Middle frontal gyrus (tissue), 1 donor: ENCODE data around the gene TMEM114.
A peak's percentile ranks its signal among the peaks of the same experiment; 100 is the strongest.

Experiments
- DNase-seq: peaks from one replicate; pipeline ENCODE4 v3.0.0-alpha.2; 2015; ENCODE audit warnings: low spot score; ENCODE audit errors: extremely low spot score

Gene TMEM114

DNA sequence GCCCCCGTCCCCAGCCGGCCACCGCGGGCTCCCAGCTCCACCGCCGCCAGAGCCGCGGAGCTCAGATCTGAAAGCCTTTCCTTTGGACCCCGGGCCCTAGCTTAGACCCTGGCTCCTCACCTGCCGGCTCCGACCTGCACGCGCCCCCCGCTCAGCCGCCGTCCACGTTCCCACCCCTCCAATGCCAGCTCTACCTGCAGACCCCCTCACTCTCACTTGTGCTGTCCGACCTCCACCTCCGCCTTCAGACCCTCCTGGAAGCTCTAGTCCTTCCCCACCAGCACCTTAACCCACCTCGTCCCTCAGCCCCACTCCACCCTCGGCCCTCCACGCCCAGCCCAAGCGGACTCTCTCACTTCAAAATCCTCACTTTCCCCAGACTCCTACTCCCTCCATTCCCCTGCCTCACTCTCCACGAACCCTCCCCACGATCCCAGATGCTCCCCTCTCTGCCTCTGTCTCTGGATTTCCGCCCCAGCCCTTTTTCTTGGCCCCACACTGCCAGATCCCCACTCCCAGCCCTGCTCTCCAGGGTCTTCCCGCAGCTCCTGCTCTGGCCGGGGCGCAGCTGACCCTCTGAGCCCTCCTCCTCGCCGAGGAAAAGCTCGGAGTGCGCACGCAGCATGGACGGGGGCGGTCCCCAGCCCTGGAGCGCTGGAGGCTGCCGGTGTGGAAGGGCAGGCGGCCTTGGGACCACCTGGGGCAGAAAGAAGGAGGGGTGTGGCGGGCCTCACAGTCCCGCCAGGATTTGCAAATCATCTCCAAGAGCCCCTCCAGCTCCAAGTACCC is at the start of gene TMEM114:
Gene TMEM114 (minus strand): TSS at position 612 of the 789 bp plus-strand sequence. CDS start 673 bp downstream, outside the sequence.
- DNase-seq, result no peak

DNA sequence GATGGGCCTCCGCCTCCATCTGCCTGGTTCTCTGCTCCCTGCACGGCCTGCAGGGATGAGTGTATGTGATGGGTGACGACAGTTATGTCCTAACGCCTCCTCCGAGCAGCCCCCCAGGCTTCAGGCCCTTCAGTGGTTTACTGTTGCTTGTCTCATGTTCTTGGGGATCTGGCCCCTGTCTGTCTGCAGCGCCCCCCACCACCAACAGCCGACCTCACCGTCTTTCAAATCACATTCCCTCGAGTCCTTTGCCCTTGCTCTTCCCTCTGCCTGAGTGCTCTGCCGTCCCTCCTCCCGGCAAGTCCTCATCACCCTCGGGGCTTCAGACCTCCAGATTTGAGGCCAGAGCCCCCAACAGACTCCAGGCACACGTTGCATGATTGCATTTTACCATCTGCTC is 49.4 kb upstream of the TMEM114 start:
- no peak for DNase-seq

DNA sequence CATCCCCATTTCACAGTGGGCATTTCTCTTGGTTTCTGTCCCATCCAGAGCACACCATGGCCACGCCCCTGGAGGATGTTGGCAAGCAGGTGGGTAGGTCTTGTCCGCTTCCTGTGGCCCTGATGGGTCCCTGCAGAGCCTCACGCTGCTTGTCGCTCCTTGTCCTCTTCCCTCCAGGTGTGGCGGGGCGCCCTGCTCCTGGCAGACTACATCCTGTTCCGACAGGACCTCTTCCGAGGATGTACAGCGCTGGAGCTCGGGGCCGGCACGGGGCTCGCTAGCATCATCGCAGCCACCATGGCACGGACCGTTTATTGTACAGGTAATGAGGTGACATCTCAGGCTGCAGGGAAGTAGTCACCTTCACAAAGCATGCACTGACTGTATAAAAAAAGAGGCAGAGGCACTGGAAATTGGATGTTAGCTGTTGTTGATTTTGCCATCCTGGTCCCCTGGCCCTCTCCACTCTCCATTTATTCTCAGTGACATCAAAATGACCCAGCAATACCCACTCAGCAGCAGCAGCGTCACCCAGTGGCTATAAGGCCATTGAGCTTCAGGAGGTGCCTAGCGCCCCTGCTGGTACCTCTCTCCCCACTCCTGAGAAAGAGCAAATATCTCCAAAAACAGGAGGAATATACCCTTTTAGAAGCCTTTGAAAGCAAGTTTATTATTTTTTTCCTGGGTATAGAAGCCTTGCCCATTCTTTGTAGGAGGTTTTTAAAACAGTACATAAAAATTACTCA is 44.9 kb upstream of the TMEM114 start:
- no peak for DNase-seq

DNA sequence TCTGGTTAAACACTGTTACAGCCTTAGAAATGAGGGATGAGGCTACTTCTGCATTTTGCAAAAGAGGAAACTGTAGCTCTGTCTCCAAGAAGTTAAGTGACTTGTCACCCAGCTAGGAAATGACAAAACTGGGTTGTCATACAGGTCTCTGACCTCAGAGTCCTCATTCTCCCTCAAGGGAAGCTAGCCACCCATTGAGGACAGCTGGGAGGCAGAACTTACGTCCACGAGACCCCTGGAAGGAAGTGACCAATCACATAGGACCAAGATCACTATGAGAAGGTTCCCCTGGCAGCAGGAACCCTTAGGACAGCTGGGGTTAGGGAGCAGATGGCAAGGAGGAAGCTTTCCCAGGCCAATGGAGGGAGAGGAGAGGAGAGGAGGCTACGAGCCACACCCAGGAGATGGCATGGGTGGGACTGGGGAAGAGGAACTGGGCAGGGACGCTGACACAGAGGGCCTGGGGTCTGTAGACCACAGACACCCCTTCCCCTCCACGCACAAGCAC is 42.4 kb upstream of the TMEM114 start:
- no peak for DNase-seq

DNA sequence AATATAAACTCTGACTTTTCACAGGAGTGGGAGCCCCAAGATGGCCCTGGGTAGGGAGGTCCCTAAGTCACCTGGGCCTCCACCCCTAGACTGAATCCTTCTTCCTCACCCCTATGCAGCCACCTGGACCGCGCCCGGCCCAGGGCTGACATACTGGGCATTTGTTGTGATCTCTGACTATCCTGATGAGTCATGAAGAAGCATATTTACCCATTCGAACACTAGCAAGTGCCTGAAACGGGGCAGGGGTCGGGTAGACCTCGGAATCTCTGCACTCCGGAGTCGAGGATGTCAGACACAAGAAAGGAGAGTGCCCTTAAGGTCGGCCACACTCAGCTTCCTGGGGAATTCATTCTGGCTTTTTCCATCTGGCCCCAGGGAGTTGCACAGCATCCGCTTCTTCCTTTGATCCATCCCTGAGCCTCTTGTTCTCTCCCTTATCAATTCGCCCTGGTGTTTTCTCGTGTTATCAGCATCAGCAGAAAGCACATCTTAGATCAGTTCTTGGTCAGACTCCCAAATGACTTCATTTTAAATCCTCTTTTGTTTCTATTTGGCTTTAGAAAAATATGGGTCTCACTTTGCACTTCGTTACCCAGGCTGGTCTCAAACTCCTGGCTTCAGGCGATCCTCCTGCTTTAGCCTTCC is 41.6 kb upstream of the TMEM114 start:
- no peak for DNase-seq

DNA sequence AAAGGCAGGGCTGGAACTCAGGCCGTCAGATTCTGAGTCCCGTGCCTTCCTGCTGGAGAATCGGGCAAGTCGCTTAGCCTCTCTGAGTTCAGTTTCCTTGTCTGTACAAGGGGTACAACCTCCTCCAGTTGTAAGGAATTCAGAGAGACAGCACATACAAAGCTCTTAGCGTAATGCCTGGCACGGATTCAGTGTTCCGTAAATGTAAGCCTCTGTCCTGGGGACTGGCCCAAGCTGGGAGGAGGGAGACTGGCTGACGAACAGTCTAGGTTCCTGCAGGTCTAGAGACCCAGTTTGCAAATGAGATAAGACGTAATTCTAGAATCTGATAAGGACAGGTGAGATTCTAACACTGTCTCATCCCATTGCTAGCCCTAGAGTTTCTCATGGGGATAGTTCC is 41.1 kb upstream of the TMEM114 start:
- DNase-seq, result no peak

DNA sequence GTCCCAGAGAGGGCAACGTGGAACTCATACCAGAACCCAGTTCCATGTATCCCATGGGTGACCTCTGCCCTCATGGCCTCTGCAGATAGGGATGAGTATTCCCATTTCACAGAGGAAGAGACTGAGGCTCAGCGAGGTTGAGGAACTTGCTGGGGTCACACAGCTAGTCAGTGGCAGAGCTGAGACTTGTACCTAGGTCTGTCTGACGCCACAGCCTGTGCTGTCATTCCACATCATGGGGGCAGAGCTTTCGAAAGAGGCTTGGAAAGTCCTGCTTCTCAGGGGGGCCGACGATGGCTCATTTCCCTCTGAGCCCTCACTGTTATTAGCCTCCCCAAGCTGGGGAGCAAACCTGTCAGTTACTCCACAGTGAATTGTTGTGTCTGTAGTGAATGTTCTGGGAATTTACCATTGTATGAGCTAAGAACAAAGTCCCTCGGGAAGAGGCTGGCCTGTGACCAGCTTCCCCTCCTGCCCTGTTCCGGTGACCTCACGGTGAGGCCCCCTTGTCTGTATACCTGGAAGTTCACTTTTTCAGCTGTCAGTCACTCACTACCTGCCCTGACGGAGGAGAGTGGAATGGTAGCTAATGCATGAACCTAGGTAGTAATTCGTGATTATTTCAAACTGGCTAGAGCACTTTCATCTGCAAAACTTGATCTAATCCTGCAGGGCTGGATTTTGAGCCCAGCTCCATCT is 40.1 kb upstream of the TMEM114 start:
- no peak for DNase-seq

DNA sequence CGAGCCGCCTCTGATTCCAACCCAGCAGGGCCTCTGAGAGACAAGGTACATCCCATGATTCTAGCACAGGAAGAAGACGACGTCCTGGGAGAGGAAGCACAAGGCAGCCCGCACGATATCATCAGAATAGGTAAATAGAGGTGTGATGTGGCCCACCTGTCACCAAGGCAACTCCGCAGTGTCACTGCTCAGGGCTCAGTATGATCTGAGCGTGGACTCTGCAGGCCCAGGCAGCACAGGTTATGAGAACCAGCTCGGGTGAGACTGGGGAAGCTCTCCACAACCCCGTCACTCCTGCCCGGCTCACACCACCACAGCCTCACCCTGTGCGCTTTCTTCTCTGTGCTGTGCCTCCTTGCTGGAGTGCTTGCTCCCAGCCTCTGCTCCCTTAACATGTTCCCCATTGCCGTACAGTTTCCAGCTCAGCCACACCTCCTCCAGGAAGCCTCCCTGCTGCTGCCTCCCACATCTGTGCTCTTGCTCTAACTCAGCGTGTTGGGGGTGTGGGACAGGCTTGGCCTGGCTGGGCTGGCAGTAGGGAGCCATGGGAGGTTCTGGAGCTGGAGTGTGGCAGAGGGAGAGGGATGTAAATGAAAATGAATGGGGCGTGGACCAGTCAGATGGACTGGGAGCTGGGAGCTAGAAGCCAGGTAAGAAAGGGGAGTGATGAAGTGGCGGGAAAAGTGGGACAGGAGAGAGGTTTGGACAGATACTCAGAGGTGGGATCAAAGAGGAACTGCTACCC is 38.8 kb upstream of the TMEM114 start:
- DNase-seq, result no peak

DNA sequence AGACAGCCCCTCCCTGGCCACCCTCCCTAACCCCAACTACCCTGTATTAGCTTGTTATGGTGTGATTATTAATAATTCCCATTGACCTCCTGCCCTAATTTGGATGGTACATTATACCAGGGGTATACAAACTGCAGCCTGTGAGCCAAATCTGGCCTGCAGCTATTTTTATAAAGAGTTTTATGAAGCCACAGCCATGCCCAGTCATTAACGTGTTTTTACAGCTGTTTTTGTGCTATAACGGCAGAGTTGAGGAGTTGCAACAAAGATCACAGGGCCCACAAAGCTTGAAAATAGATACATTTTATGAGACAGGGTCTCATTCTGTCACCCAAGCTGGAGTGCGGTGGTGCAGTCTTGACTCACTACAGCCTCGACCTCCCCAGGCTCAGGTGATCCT is 37.1 kb upstream of the TMEM114 start:
- DNase-seq, result no peak

DNA sequence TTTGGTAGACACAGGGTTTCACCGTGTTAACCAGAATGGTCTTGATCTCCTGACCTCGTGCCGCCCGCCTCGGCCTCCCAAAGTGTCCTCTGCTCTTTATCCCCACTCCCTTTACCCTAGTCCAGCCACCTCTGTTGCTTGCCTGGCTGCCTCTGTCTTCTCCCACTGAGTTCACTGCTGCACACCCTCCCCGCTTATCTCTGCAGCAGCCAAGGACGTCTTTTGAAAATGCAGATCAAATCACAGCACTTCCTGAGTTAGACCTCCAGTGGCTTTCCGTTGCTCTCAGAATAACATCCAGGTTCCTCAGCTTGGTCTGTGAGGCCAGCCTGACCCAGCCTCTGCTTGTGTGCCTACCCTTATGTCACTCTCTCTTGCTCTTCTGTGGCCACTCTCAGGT is 36.6 kb upstream of the TMEM114 start:
- no peak for DNase-seq

DNA sequence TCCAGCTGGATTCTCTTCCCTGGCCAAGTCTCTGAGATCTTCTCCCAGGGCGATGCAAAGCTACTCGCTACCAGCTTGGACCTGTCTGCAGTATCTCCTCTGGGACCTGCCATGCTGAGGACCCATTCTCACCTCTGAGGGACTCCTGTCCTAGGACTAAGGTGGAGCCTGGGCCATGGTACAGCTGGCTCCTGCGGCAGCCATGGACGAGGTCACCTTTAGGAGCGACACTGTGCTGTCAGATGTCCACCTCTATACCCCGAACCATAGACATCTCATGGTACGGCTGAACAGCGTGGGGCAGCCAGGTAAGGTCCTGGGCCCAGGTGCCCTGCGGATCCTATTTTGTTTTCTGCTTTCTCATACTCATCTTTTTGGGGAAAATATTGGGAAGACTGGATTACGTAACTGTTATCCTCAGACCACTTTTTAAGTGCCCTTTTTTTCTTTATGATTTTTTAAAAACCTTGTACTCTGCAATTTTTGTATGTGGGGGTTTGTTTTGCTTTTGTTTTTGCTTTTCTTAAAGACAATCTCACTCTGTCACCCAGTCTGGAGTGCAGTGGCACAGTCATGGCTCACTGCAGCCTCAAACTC is 35.3 kb upstream of the TMEM114 start:
- DNase-seq, result no peak

DNA sequence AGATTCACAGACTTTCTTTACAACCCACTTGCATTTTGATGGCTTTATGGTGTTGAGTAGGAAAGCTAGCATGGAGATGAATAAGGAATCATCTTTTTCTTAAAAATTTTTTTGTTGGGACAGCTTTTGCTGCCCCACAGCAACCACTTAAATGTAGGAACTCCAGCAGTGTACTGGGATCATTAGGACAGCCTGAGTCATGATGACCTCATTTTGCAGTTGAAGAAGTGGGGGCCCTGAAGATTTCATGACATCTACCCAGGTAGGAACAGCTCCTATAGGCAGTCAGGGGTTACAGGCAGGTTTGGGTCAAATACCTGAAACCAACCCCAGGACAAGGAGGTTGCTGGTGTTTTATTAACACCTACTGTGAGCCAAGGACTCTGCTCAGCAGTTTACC is 33.3 kb upstream of the TMEM114 start:
- no peak for DNase-seq

DNA sequence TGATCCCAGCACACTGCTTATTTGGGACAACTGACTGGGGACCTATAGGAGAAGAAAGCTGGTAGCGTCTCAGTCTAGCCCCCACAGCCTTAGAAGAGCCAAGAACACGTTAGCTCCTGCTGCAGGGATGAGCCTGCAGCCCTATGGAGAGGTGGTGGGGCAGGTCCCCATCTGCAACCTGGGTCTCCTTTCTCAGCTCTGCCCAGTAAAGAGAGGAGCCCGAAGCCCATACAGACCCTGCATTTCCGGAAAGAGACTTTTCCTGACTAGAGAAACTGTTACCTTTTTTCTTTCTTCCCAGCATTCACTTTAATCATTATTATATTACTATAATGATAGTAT is 32.0 kb upstream of the TMEM114 start:
- no peak for DNase-seq

DNA sequence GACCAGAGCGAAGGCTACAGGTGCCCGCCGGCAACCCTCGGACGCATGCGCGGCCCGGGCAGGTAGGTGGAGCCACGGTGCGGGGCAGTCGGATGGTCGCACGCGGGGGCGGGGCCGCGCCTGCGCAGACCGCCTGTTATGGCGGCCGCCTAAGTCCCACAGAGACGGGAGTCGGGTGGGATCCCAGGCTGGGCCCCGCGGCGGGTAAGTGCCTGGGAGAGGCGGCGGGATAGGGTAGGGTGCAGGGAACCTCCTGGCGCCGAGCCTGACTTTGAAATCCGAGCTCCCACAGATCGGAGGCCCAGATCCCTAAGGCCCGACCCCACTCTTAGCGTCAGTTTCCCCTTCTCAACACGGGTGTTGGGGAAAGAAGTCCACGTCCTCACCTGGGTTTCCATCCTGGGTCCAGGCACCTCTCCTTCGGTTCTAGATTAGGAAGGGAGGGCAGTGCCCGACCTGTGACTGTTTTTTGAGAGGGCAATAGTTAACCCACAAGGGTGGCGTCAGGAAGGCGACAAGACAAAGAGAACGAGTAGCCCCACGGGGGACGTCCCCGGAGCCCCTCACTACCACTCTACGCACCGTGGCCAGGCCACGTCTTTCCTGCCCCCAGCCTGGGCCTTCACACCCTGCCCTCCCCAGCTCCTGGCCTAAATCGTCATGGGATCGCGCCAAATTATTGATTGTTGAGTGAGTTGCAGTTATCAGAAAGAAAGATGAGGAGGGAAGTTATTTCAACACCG is 31.4 kb upstream of the TMEM114 start, which contains the start of gene METTL22:
Gene METTL22 (plus strand): TSS at position 127 of the 743 bp plus-strand sequence. CDS start 3,968 bp downstream, outside the sequence.
- peak; percentile 65 for DNase-seq

DNA sequence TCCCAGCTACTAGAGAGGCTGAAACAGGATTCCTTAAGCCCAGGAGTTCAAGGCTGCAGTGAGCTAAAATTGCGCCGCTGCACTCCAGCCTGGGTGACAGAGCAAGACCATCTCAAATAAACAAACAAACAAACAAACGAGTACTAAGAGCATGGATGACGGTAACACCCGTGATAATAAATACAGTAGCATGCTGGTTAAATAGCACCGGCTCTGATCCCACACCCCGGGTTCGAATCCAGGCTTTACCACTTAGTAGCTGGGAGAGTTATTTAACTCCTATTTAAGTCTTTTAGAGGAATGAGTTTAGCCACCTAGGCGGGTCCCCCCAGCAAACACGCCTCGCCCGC is 30.9 kb upstream of the TMEM114 start:
- DNase-seq, result no peak

DNA sequence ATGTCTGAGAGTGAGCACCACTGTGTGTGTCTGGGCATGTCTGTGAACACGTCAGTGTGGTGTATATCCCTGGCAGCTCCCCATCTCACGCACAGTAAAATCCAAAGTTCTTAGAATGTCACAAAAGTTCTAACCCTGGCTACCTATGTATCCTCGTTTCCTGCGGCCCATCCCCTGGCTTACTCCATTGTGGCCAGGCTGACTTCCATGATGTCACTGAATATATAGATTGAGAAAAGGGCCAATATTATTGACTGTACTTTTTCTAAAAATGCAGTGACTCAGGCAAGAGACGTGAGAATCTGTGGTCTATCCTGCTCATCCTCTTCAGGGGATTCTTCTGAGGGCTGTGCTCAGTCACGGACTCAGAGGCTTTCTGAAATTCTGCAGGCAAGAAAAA is 30.2 kb upstream of the TMEM114 start:
- DNase-seq, result no peak

DNA sequence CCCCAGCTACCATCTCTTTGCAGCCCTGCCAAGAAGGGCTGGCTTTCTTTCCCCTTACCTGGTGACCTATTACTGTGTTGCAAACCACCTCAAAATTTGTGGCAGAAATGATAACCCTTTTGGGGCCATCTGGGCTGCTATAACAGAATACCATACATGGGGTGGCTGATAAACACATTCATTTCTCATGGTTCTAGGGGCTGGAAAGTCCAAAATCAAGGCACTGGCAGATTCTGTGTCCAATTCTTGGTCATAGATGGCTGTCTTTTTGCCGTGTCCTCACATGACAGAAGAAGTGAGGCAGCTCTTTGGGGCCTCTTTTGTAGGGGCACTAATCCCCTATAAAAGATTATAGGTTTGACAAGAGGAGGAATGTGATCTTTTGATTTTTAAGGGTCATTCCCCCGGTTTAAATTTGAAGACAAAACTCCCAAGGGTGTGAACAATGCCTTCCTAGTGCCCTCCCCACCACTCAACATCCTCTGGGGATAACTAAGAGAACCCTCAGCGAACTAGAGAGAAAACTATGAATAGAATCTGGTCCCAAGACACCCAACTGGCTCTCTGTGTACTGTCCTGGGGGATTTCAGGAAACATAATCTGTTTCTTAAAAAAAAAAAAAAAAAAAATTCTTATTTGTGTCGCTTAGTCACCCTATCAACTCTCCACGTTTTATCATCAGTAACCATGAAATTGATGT is 29.5 kb upstream of the TMEM114 start:
- DNase-seq, result no peak

DNA sequence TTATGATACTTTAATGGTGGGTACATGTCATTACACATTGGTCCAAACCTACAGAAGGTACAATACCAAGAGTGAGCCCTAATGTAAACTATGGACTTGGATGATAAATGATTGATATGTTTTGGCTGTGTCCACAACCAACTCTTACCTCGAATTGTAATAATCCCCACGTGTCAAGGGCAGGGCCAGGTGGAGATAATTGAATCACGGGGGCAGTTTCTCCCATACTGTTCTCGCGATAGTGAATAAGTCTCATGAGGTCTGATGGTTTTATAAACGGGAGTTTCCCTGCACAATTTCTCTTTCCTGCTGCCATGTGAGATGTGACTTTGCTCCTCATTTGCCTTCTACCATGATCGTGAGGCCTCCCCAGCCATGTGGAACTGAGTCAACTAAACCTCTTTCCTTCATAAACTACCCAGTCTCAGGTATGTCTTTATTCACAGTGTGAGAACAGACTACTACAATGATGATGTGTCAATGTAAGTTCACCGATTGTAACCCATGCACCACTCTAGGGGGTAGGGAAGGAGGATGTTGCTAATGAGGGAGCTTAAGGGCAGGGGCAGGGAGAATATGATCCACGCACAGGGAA is 24.2 kb upstream of the TMEM114 start:
- no peak for DNase-seq
